Superior temporal gyrus (tissue), 1 donor: Measurements from ENCODE around the gene SLC35A5.
A peak's percentile ranks its signal among the peaks of the same experiment; 100 is the strongest.

ENCODE experiments used
- DNase-seq: peaks from one replicate; pipeline ENCODE4 v3.0.0-alpha.2; 2016; ENCODE audit errors: extremely low spot score

The SLC35A5 gene

GRCh38 chr3:112569265-112569664 is 7.4 kb downstream of the SLC35A5 start:
- DNase-seq = no peak

- DNase-seq = no peak
These were observed 10.9 kb downstream of the SLC35A5 start for GRCh38 chr3:112572701-112573100.

DNA sequence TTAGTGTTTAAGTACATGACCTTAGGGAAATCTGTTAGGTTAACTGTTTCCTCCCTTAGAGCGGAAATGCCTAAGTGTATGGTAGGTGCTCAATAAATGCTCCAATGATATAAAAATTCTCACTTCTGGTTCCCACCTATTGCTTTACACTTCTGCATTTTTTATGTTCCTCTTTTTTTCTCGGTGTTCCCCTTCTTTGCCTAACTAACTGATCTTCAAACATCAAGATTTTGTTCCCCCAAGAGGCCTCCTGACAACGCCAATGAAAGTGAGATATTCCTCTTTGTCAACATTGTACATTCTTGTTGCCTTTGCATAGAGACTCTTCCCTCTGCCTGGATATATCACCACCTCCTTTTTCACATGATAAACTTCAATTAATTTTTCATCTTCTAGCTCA is 17.4 kb downstream of the SLC35A5 start:
- no peak for DNase-seq

DNA sequence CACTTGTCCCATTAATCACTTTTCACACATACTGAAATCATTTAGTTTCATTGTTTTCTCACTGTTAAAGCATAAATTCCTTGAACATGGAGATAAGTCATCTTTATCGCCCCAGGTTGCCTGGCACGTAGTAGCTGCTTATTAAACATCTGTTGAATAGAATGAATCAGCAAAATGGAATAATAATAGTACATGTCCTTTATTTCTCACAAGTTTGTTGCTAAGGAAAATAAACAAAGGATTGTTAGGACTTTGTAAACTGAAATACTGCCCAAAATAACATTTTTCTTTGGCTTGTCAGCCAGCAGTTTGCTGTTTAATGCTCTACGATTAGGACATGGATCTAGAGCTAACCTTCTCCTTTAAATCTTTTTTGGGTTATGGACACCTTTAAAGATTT is 17.9 kb downstream of the SLC35A5 start:
- DNase-seq = no peak

GRCh38 chr3:112582244-112582874 is 20.5 kb downstream of the SLC35A5 start:
- peak; percentile 67 for DNase-seq

DNA sequence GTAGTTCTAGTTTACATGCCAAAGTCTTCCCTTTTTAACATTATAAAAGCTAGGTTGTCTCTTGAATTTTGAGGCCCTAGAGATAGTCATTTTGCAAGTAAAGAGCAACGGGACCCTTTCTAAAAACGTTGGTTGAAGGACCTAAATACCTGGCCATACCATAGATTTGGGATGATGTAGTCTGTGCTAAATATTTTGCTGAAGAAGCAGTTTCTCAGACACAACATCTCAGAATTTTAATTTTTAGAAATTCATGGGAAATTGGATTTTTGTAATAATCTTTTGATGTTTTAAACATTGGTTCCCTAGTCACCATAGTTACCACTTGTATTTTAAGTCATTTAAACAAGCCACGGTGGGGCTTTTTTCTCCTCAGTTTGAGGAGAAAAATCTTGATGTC is 21.3 kb downstream of the SLC35A5 start:
- no peak for DNase-seq

DNA sequence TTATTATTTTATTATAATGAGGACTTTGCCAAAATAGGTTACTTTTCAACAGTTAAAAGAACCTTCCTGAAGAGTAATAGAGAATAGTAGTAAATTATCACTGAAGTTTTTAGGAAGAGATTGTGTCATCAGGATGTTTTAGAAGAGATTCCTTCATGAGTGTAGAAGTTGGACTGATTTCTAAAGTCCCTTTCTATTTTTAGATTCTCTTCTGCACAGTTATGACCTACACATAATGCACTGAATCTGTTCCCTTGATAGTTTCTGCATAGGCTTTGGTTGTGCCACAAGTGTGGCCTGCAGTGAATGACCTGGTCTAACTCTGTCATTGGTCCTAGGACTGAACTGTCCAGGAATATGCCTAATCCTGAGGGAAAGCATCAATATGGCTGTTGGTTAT is 23.9 kb downstream of the SLC35A5 start:
- DNase-seq = no peak

DNA sequence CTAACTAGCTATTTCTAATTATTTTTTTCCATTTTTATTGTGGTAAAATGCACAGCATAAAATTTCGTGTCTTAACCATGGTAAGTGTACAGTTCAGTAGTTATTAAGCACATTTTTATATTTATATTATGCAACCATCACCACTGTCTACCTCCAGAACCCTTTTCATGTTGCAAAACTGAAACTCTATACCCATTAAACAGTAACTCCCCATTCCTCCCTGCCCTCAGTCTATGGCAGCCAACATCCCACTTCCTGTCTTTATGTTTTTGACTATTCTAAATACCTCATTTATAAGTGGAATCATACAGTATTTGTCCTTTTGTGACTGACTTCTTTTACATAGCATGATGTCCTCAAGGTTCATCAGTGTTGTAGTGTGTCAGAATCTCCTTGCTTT is 25.5 kb downstream of the SLC35A5 start:
- no peak for DNase-seq

DNA sequence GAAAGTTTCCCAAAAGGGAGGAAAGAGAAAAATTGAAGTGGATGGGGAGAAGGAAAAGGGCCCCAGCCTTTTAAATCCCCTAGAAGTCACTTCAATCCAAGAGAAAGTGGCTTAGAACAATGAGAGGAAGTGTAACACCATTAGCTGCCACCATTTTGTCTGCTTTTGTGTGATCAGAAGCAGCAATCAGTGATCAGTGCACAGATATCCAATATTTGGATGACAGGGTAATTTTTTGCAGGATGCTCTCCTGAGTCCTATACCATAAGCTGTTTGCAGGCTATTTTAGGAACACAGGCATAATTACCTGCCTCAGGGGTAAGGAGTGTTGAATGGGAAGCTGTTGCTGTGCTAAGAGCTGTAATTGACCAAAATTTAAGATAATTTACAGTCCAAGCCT is 31.4 kb downstream of the SLC35A5 start:
- DNase-seq = no peak

DNA sequence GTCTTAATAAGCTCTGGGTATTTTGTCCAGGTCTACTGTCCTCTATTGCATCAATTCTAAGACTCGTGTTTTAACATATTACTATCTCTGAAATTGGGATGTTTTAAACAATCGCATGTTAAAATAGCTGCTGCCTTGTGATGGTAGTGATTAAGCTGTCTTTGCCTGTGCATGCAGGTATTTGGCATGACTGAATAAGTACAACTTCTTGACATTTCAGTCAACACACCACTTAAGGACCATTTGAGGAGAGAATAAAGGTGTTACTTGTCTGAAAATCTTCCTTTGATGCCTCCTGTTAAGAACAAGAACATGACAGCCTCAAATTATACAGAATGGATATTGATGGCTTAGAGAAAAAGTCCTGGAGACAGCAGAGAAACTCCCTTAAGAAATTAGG is 33.0 kb downstream of the SLC35A5 start:
- no peak for DNase-seq

DNA sequence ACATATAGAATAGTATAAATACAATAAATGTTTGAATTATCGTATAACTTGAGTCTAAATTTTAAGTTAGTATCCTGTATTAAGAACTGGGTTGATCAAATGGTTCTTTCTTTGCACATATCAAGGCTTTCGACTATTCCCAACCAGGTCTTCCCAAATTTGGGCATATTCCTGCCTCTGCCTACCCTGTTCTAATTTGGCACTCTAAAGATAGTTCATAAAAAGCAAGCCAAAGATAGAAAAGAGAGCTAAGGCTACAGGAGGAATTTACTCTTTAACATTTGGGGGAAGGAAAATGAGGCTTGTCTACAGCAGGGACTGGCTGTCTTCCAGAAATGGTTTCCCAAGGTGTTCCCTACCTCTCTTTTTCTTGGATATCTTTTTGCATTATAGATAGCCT is 36.1 kb downstream of the SLC35A5 start:
- no peak for DNase-seq

DNA sequence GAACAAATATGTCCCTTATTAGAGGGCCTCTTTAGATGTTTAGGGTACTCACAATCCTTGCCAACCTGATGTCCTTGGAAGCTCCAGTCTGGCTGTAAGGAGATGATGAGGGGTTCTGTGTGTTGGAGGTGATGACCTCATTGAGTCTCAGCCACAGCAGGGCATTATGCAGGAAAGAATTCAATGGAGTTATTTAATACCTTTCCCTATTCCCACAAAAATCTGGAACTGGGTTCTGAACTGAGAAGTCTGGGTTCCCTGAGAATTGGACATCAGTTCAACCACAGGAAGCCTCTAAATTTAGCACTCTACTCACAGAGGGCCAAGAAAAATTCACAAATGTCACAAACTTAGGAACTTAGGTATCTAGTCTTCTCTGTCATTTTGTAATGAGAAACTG is 36.9 kb downstream of the SLC35A5 start:
- no peak for DNase-seq

DNA sequence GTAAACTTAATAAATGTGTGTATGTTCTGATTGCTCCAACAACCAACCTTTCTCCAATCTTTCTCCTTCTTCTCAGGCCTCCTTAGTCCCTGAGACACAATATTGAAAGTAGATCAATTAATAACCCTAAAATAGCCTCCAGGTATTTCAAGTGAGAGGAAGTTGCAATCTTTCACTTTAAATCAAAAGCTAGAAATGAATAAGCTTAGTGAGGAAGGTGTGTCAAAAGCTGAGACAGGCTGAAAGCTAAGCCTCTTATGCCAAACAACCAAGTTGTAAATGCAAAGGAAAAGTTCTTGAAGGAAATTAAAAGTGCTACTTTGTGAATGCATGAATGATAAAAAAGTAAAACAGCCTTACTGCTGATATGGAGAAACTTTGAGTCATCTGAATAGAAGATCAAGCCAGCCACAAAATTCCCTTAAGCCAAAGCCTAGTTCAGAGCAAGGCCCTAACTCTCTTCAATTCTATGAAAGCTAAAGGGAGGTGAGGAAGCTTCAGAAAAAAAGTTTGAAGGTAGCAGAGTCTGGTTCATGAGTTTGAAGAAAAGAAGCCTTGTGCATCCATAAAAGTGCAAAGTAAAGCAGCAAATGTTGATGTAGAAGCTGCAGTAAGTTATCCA is 40.5 kb downstream of the SLC35A5 start:
- no peak for DNase-seq

DNA sequence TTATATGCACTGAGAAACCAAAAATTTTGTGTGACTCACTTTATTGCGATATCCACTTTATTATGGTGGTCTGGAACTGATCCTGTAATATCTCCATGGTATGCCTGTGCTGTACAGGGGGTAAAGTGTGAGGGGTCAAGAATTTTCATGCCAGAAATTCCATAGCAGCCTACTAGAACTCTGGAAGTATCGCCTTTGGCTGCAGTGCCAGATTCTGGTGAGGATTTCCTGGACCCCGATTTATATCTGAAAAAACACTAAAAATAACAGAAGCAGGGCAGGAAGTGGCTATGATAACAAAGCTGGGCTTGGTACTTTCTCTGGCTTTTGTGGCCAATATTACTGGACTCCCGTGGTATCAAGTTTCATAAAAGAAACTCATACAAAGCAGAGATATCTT is 42.7 kb downstream of the SLC35A5 start:
- no peak for DNase-seq

GRCh38 chr3:112605285-112605684 is 43.4 kb downstream of the SLC35A5 start:
- peak; percentile 64 for DNase-seq

DNA sequence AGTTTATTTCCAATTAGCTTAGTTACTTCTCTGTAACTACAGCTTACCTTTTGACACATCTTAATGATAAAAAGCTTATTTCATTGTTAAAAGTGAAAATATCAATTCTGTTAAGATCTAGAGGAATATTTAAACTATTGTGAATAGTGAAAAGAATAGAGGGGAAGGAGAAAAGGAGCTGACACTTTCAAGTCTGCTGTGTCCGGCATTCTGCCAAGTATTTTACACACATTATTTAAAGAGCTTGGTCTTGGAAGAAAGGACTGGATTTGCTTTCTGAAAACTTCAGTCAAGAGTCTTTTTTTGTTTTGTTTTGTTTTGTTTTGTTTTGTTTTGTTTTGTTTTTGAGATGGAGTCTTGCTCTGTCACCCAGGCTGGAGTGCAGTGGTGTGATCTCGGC is 44.3 kb downstream of the SLC35A5 start:
- no peak for DNase-seq

- no peak for DNase-seq
These were observed 46.0 kb downstream of the SLC35A5 start for GRCh38 chr3:112607863-112608262.

DNA sequence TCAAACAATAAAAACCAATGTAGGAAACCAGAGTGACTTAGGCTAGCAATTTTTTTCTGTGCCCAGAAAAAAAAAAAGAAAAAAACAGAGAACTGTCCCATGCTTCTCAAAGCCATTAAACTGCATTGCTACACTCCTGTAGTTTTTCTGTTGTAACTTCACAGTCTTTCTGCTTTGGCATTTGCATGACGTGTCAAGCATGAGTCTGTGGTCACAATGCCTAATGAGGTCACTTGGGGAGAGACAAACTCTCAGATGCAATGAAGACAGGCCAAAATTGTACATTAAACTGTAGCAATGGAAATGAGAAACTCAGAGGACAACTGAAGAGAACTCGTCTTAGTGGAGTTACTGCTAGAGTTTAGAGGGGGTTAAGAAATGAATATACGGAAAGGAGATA is 48.3 kb downstream of the SLC35A5 start:
- no peak for DNase-seq

DNA sequence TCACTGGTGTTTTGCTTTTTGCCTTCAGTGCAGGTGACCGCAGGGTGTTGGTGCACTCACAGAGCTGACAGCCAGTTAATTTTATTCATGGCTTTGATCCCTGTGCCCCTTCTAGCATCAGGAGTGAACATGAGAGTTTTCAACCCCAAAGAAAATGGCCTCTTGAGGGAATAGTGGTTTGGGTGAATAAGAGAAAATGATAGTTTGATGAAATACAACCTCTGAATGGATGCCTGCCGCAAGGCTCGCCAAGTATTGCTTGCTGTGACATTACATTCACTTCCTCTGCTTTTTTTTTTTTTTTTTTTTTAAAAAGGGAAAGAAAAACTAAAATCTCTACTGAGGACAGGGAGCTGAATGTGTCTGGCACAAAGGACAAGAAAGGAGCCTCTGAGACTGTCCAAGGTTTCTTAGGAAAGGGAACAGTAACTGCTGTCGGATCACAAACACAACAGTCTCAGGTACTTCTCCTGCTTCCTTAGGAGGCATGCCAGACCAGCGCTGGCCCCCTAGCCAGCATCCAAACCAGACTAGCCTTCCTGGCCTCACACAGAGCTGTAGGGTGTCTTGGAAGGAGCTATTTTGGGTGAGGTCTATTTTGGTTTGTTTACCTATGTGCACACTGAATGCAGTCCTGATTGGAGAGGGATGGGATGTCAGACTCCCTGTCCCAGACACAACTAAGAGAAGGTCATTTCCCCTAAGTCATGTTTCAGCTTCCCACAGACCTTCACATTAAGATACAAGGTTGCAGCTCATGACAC is 50.1 kb downstream of the SLC35A5 start:
- no peak for DNase-seq

DNA sequence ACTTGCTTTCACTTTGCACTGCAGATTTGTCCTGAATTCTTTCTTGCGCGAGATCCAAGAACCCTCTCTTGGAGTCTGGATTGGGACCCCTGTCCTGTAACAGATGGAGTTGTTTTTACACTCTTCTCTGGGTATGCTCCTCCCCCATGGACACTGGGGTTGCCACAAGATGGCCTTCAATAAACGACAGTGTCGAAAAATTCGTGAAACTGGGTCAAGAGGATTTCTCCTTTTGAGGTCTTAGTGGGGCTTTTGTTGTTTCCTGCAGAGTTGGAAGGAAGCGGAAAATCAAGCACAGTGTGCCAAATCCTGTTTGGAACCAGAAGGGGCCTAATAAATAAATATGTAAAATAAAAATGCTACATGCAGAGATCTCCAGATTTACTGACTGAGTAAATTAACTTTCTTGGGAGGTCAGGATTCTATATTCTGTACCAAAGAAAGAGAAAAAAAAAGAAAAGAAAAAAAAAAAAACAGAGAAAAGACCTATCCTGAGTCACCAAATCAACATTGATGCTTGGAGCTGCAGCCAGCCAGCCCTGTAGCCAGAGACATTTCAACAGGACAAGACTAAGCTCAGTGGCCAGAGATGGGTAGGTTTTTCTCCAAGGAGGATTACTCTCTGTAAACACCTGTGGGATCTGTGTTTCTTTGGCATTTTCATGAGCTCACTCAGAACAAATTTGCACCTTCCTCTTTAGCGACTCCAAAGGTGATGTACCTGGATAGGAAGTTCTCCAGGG is 54.3 kb downstream of the SLC35A5 start:
- DNase-seq = no peak

- no peak for DNase-seq
These were observed 55.4 kb downstream of the SLC35A5 start for GRCh38 chr3:112617285-112617684.

DNA sequence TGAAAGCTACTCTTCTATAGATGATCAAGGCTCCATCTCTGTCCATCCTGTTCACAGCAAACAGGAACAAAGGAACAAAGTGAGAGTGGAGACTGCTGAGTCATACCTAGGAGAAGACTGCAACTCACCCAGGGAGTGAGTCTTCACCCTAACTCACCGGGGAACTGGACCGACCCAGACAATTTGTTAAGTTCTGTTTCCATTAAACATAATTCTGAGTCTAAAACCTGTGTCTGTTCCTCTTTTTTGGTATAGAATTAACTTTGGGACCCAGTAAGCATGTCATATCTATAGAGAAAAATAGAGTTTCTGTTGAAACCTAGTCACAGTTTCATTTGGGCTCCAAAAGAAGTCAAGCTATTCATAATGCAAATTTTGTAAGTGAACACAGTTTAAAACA is 57.5 kb downstream of the SLC35A5 start:
- DNase-seq = no peak

GRCh38 chr3:112623213-112623612 is 61.4 kb downstream of the SLC35A5 start:
- DNase-seq = no peak
